ENCODE results near the gene DNAJC24.

DNAJC24 gene

DNA sequence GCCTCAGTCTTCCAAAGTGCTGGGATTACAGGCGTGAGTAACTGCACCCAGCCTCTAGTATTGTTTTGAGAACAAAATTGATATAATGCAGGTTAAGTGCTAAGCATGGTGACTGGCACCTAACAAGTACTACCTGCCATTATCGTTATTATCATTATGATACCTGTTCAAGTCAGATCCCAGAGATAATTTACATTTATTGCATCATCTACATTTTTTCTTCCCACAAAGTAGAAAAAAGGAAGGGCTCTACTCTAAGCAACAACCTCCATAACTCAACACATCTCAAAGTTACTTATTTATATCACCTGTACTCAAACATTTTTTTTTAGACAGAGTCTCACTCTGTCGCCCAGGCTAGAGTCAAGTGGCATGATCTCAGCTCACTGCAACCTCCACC lies 42.2 kb upstream of the DNAJC24 start (continued):
- TF ChIP-seq, protein P1, sequence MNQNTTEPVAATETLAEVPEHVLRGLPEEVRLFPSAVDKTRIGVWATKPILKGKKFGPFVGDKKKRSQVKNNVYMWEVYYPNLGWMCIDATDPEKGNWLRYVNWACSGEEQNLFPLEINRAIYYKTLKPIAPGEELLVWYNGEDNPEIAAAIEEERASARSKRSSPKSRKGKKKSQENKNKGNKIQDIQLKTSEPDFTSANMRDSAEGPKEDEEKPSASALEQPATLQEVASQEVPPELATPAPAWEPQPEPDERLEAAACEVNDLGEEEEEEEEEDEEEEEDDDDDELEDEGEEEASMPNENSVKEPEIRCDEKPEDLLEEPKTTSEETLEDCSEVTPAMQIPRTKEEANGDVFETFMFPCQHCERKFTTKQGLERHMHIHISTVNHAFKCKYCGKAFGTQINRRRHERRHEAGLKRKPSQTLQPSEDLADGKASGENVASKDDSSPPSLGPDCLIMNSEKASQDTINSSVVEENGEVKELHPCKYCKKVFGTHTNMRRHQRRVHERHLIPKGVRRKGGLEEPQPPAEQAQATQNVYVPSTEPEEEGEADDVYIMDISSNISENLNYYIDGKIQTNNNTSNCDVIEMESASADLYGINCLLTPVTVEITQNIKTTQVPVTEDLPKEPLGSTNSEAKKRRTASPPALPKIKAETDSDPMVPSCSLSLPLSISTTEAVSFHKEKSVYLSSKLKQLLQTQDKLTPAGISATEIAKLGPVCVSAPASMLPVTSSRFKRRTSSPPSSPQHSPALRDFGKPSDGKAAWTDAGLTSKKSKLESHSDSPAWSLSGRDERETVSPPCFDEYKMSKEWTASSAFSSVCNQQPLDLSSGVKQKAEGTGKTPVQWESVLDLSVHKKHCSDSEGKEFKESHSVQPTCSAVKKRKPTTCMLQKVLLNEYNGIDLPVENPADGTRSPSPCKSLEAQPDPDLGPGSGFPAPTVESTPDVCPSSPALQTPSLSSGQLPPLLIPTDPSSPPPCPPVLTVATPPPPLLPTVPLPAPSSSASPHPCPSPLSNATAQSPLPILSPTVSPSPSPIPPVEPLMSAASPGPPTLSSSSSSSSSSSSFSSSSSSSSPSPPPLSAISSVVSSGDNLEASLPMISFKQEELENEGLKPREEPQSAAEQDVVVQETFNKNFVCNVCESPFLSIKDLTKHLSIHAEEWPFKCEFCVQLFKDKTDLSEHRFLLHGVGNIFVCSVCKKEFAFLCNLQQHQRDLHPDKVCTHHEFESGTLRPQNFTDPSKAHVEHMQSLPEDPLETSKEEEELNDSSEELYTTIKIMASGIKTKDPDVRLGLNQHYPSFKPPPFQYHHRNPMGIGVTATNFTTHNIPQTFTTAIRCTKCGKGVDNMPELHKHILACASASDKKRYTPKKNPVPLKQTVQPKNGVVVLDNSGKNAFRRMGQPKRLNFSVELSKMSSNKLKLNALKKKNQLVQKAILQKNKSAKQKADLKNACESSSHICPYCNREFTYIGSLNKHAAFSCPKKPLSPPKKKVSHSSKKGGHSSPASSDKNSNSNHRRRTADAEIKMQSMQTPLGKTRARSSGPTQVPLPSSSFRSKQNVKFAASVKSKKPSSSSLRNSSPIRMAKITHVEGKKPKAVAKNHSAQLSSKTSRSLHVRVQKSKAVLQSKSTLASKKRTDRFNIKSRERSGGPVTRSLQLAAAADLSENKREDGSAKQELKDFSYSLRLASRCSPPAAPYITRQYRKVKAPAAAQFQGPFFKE (tag by site-specific recombination; IDR thresholded peaks at IDR 0.05; ENCODE audit: borderline replicate concordance): no peak
- TF ChIP-seq ZNF571 (tag by site-specific recombination; IDR thresholded peaks at IDR 0.05): no peak
- no peak for TF ChIP-seq ZSCAN30 (tag by site-specific recombination; IDR thresholded peaks at IDR 0.05)
- TF ChIP-seq FEZF1 (tag by site-specific recombination; IDR thresholded peaks at IDR 0.05): no peak
- TF ChIP-seq ZNF23 (tag by site-specific recombination; IDR thresholded peaks at IDR 0.05; ENCODE audit: borderline replicate concordance): no peak
- TF ChIP-seq SETDB1 (IDR thresholded peaks at IDR 0.05; ENCODE audit: insufficient read length, low read length): no peak
- no peak for TF ChIP-seq SCRT2 (tag by site-specific recombination; IDR thresholded peaks at IDR 0.05)
- no peak for TF ChIP-seq ZNF350 (tag by site-specific recombination; IDR thresholded peaks at IDR 0.05)
- TF ChIP-seq HOXC10 (CRISPR knock-in tag; IDR thresholded peaks at IDR 0.05): no peak
- TF ChIP-seq KLF1 (tag by site-specific recombination; IDR thresholded peaks at IDR 0.05): no peak
- TF ChIP-seq, protein P2, sequence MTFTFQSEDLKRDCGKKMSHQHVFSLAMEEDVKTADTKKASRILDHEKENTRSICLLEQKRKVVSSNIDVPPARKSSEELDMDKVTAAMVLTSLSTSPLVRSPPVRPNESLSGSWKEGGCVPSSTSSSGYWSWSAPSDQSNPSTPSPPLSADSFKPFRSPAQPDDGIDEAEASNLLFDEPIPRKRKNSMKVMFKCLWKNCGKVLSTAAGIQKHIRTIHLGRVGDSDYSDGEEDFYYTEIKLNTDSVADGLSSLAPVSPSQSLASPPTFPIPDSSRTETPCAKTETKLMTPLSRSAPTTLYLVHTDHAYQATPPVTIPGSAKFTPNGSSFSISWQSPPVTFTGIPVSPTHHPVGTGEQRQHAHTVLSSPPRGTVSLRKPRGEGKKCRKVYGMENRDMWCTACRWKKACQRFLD (tag by site-specific recombination; IDR thresholded peaks at IDR 0.05): no peak
- TF ChIP-seq ZNF660 (tag by site-specific recombination; IDR thresholded peaks at IDR 0.05): no peak

DNA sequence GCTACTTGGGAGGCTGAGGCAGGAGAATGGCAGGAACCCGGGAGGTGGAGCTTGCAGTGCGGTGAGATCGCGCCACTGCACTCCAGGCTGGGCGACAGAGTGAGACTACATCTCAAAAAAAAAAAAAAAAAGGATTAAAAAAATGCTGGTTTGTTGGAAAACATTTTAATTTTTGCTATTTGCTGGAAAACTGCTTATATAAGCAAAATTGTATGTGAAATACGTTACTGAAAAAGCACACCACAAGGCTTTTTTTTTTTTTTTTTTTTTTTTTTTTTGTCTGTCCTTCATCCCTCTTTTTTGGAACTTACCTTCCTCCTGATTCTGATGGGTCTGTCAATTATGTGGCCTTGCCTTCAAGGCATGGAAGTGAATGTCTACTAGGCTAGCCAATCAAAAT lies 41.0 kb upstream of the DNAJC24 start:
- Histone ChIP-seq H3K4me3 (ENCODE audit: low read depth, low read length) (no peak overlapping the region), H3K4me1 (ENCODE audit: control insufficient read depth, insufficient read depth, low read length) (no peaks in the 10 kb centered on the region), H3K9me3 (ENCODE audit: control insufficient read depth, insufficient read depth, low read depth, low read length) (no peaks in the 10 kb centered on the region), H3K27ac (ENCODE audit: extremely low read depth, low read depth, low read length) (no peak overlapping the region), H3K36me3 (ENCODE audit: control insufficient read depth in 2 of 2, insufficient read depth in 1 of 2, low read length in 2 of 2) (no peaks in the 10 kb centered on the region)
- TF ChIP-seq ZNF629 (tag by site-specific recombination; IDR thresholded peaks at IDR 0.05): no peak
- no peak for TF ChIP-seq ZNF169 (tag by site-specific recombination; IDR thresholded peaks at IDR 0.05)
- TF ChIP-seq, protein P3, sequence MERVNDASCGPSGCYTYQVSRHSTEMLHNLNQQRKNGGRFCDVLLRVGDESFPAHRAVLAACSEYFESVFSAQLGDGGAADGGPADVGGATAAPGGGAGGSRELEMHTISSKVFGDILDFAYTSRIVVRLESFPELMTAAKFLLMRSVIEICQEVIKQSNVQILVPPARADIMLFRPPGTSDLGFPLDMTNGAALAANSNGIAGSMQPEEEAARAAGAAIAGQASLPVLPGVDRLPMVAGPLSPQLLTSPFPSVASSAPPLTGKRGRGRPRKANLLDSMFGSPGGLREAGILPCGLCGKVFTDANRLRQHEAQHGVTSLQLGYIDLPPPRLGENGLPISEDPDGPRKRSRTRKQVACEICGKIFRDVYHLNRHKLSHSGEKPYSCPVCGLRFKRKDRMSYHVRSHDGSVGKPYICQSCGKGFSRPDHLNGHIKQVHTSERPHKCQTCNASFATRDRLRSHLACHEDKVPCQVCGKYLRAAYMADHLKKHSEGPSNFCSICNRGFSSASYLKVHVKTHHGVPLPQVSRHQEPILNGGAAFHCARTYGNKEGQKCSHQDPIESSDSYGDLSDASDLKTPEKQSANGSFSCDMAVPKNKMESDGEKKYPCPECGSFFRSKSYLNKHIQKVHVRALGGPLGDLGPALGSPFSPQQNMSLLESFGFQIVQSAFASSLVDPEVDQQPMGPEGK (tag by site-specific recombination; IDR thresholded peaks at IDR 0.05): no peak
- TF ChIP-seq MZF1 (tag by site-specific recombination; IDR thresholded peaks at IDR 0.05; ENCODE audit: borderline replicate concordance): no peak
- TF ChIP-seq, protein P4, sequence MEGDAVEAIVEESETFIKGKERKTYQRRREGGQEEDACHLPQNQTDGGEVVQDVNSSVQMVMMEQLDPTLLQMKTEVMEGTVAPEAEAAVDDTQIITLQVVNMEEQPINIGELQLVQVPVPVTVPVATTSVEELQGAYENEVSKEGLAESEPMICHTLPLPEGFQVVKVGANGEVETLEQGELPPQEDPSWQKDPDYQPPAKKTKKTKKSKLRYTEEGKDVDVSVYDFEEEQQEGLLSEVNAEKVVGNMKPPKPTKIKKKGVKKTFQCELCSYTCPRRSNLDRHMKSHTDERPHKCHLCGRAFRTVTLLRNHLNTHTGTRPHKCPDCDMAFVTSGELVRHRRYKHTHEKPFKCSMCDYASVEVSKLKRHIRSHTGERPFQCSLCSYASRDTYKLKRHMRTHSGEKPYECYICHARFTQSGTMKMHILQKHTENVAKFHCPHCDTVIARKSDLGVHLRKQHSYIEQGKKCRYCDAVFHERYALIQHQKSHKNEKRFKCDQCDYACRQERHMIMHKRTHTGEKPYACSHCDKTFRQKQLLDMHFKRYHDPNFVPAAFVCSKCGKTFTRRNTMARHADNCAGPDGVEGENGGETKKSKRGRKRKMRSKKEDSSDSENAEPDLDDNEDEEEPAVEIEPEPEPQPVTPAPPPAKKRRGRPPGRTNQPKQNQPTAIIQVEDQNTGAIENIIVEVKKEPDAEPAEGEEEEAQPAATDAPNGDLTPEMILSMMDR (tag by site-specific recombination; IDR thresholded peaks at IDR 0.05): no peak
- ChIA-PET POLR2A (no interaction called here), CTCF (no interaction called here)
